Liver (tissue), 9 donors: ENCODE results near the gene NXT1. TPM values are rescaled to one million over a fixed set of nuclear protein-coding genes. Genes with fewer than 3 reads are reported as not detected.
A peak's percentile ranks its signal among the peaks of the same experiment; 100 is the strongest.

ENCODE experiments used
- DNase-seq: peaks from one replicate; pipeline ENCODE4 v3.0.0-alpha.2; 2017; ENCODE audit warnings: low spot score
- H3K27ac ChIP-seq, 2 donors: one replicate each; pipeline ENCODE4 v1.7.0; 2013; ENCODE audit warnings: inconsistent platforms in 2 of 2, low read length in 2 of 2, control low read depth in 1 of 2, low read depth in 1 of 2, mild to moderate bottlenecking in 1 of 2
- H3K27me3 ChIP-seq, 4 donors: one replicate each; pipeline versions ENCODE4 v1.6.1 to v1.7.0; 2013; ENCODE audit warnings: low read length in 3 of 4, inconsistent platforms in 1 of 4, mild to moderate bottlenecking in 1 of 4, moderate library complexity in 1 of 4; ENCODE audit not compliant: control insufficient read depth in 4 of 4, insufficient read depth in 4 of 4
- H3K36me3 ChIP-seq, 4 donors: one replicate each; pipeline versions ENCODE4 v1.6.1 to v1.7.0; 2013; ENCODE audit warnings: low read length in 3 of 4, mild to moderate bottlenecking in 3 of 4, low read depth in 1 of 4, moderate library complexity in 1 of 4; ENCODE audit not compliant: control insufficient read depth in 4 of 4, insufficient read depth in 3 of 4
- H3K4me1 ChIP-seq, 4 donors: one replicate each; pipeline versions ENCODE4 v1.6.1 to v1.7.0; 2013; ENCODE audit warnings: low read length in 3 of 4, mild to moderate bottlenecking in 3 of 4, moderate library complexity in 1 of 4; ENCODE audit not compliant: control insufficient read depth in 4 of 4, insufficient read depth in 4 of 4
- H3K4me3 ChIP-seq, 3 donors: one replicate each; pipeline versions ENCODE4 v1.6.1 to v1.7.0; 2013; ENCODE audit warnings: low read length in 3 of 3, control low read depth in 1 of 3, low read depth in 1 of 3, mild to moderate bottlenecking in 1 of 3
- H3K9ac ChIP-seq, 2 donors: one replicate each; pipeline ENCODE4 v1.7.0; 2013; ENCODE audit warnings: low read length in 2 of 2, mild to moderate bottlenecking in 2 of 2, moderate library complexity in 2 of 2, control low read depth in 1 of 2, low read depth in 1 of 2
- H3K9me3 ChIP-seq, 4 donors: one replicate each; pipeline versions ENCODE4 v1.6.1 to v1.7.0; 2013; ENCODE audit warnings: low read length in 3 of 4; ENCODE audit not compliant: control insufficient read depth in 4 of 4
- EGR1 ChIP-seq, 2 donors: IDR thresholded peaks; 2 replicates each; pipeline ENCODE4 v1.6.1; 2016 to 2018; ENCODE audit warnings: antibody characterized with exemption in 2 of 2, low read depth in 2 of 2
- GABPA ChIP-seq, 2 donors: IDR thresholded peaks in 1 of 2; conservative IDR thresholded peaks in 1 of 2; 2 replicates each; pipeline ENCODE4 v1.6.1; 2016; ENCODE audit warnings: antibody characterized with exemption in 2 of 2, mild to moderate bottlenecking in 1 of 2, moderate library complexity in 1 of 2
- HNF4A ChIP-seq, 2 donors: conservative IDR thresholded peaks; 2 replicates each; pipeline ENCODE4 v1.6.1; 2016; ENCODE audit warnings: antibody characterized with exemption in 2 of 2, mild to moderate bottlenecking in 2 of 2
- HNF4G ChIP-seq: IDR thresholded peaks from 2 replicates; pipeline ENCODE4 v1.6.1; 2016; ENCODE audit warnings: antibody characterized with exemption
- NR2F2 ChIP-seq: IDR thresholded peaks from 2 replicates; pipeline ENCODE4 v1.6.1; 2016; ENCODE audit warnings: antibody characterized with exemption
- RXRA ChIP-seq, 2 donors: IDR thresholded peaks; 2 replicates each; pipeline ENCODE4 v1.6.1; 2017 to 2018; ENCODE audit warnings: antibody characterized with exemption in 2 of 2, mild to moderate bottlenecking in 1 of 2
- SP1 ChIP-seq: IDR thresholded peaks from 2 replicates; pipeline ENCODE4 v1.6.1; 2018; ENCODE audit warnings: antibody characterized with exemption, mild to moderate bottlenecking
- WGBS: extraction: QIAGEN DNeasy Blood & Tissue Kit; methylation state at CpG from one replicate; pipeline ENCODE4 v1.1.7; 2013; 5-methylcytosine and 5-hydroxymethylcytosine counted together
- polyA plus RNA-seq, 2 donors: library from polyadenylated mRNA; stranded (reverse) in 1 of 2; unstranded in 1 of 2; fragments of 200-250 nt in 1 of 2; fragments of >200 nt in 1 of 2; fragmentation: Nextera tagmentation in 1 of 2; extraction: Ambion mirVana in 1 of 2; gene quantifications; one replicate each; pipeline versions ENCODE4 v1.2.1 to v1.2.3, GENCODE V29; 2013 to 2015
- total RNA-seq, 2 donors: library from RNA; depleted of rRNA; stranded (reverse); fragments of >200 nt; gene quantifications; one replicate each; pipeline ENCODE4 v1.2.3, GENCODE V29; 2014
- TF ChIP-seq, protein P1 (sequence below): IDR thresholded peaks from 2 replicates; pipeline ENCODE4 v1.6.1; 2016; ENCODE audit warnings: antibody characterized with exemption
- TF ChIP-seq, protein P2 (sequence below): IDR thresholded peaks from 2 replicates; pipeline ENCODE4 v1.6.1; 2016; ENCODE audit warnings: antibody characterized with exemption
- TF ChIP-seq, protein P3 (sequence below): IDR thresholded peaks from 2 replicates; pipeline ENCODE4 v1.6.1; 2016; ENCODE audit warnings: antibody characterized with exemption, mild to moderate bottlenecking
- donor health status: healthy.
- donor health status: healthy.
- donor health status: healthy.
- donor health status: healthy.
- donor health status: healthy.

Gene NXT1
- total and polyA plus RNA-seq, 4 donors, result 5.7 to 9.6 (median 8.8) TPM

DNA sequence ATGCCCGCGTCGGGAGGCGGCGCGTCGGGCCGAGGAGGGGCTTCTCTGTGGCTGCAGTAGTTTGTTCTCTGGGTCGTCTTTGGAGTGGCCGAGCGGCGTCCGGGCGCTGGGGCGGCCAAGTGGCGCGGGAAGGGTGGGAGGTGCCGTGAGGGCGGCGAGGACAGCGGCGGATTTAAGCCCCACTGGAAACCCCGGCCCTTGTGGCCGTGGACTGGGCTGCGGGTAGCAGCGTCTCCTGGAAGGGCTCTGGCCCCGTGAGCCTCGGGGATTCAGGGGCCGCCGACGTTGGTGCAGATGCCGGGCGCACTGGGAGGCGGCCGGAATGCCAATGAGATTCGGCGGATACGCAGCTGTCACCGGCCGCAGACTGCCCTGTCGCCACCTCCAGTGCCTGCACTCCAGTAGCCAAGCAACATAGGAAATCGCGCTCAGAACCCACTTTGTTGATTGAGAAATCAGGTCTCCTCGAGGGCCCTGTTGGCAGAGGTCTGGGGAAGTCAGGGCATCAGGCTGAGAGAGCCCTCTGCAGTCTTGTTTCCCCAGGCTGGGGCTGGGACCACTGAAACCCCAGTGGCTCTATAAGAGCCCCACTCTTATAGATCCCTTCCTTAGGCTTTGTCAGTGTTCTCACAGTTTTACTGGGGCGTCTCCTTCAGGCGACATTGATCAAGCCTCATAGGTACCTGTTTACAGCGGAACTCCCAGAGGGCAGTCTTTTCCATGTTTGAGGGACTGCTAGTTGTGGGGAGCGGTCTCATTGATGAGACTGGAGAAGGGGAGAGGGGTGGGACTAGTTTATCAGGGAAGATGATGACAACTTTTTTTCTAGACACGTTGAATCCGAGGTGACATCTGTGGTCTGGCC is 12.0 kb downstream of the NXT1 start:
- Histone ChIP-seq H3K27me3 (no peaks in the 10 kb centered on the region), H3K9me3 (no peaks in the 10 kb centered on the region), H3K27ac (peak overlapping the region; percentile 94), H3K4me3 (peak overlapping the region; percentile 73 to 87 (median 78)), H3K9ac (peak overlapping the region; percentile 36 to 79), H3K4me1 (peaks cover 7 to 48% (median 33%) of the 10 kb centered on the region in 4 donors), H3K36me3 (peaks cover 0 to 9% (median 1%) of the 10 kb centered on the region in 4 donors)
- peak; percentile 54 for DNase-seq
- no peak for TF ChIP-seq RXRA (IDR thresholded peaks at IDR 0.05)
- TF ChIP-seq HNF4G, result no peak
- TF ChIP-seq, protein P1, sequence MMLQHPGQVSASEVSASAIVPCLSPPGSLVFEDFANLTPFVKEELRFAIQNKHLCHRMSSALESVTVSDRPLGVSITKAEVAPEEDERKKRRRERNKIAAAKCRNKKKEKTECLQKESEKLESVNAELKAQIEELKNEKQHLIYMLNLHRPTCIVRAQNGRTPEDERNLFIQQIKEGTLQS, result no peak
- no peak for TF ChIP-seq HNF4A (conservative IDR thresholded peaks at IDR 0.05)
- TF ChIP-seq SP1, result no peak
- no peak for TF ChIP-seq GABPA (IDR thresholded peaks at IDR 0.05 in 1 of 2, conservative IDR thresholded peaks at IDR 0.05 in 1 of 2)
- TF ChIP-seq EGR1 (IDR thresholded peaks at IDR 0.05; ENCODE audit: low read depth in 2 of 2), result no peak
- TF ChIP-seq, protein P2, sequence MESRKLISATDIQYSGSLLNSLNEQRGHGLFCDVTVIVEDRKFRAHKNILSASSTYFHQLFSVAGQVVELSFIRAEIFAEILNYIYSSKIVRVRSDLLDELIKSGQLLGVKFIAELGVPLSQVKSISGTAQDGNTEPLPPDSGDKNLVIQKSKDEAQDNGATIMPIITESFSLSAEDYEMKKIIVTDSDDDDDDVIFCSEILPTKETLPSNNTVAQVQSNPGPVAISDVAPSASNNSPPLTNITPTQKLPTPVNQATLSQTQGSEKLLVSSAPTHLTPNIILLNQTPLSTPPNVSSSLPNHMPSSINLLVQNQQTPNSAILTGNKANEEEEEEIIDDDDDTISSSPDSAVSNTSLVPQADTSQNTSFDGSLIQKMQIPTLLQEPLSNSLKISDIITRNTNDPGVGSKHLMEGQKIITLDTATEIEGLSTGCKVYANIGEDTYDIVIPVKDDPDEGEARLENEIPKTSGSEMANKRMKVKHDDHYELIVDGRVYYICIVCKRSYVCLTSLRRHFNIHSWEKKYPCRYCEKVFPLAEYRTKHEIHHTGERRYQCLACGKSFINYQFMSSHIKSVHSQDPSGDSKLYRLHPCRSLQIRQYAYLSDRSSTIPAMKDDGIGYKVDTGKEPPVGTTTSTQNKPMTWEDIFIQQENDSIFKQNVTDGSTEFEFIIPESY, result no peak
- TF ChIP-seq, protein P3, sequence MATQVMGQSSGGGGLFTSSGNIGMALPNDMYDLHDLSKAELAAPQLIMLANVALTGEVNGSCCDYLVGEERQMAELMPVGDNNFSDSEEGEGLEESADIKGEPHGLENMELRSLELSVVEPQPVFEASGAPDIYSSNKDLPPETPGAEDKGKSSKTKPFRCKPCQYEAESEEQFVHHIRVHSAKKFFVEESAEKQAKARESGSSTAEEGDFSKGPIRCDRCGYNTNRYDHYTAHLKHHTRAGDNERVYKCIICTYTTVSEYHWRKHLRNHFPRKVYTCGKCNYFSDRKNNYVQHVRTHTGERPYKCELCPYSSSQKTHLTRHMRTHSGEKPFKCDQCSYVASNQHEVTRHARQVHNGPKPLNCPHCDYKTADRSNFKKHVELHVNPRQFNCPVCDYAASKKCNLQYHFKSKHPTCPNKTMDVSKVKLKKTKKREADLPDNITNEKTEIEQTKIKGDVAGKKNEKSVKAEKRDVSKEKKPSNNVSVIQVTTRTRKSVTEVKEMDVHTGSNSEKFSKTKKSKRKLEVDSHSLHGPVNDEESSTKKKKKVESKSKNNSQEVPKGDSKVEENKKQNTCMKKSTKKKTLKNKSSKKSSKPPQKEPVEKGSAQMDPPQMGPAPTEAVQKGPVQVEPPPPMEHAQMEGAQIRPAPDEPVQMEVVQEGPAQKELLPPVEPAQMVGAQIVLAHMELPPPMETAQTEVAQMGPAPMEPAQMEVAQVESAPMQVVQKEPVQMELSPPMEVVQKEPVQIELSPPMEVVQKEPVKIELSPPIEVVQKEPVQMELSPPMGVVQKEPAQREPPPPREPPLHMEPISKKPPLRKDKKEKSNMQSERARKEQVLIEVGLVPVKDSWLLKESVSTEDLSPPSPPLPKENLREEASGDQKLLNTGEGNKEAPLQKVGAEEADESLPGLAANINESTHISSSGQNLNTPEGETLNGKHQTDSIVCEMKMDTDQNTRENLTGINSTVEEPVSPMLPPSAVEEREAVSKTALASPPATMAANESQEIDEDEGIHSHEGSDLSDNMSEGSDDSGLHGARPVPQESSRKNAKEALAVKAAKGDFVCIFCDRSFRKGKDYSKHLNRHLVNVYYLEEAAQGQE, result no peak
- WGBS, result 5% methylated on average over 50 of the region's 50 CpGs

DNA sequence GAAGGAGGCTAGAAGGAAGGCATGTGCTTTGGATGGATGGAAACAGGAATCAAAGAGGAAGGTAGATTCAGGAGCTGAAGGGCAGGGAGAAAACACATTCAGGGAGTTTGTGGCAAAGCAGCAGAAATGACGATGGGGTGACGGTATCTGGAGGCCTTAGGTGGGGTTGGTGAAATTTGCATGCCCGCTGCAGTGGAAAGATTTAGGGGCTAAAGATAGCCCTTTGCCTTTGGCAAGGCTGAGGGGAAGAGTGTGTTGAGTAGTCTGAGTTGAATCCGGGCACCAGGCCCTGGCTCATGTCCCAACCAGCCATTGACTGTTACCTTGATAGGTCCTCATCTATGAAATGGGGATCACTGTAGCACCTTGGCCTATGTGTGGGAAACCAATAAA is 12.7 kb downstream of the NXT1 start:
- DNase-seq, result no peak
- Histone ChIP-seq H3K36me3 (peaks cover 0 to 9% (median 1%) of the 10 kb centered on the region in 4 donors), H3K9me3 (no peaks in the 10 kb centered on the region), H3K27me3 (no peaks in the 10 kb centered on the region), H3K4me3 (peak overlapping the region in 2 of 3 donors; percentile 73 to 87), H3K4me1 (peaks cover 7 to 54% (median 31%) of the 10 kb centered on the region in 4 donors), H3K9ac (no peak overlapping the region), H3K27ac (peak overlapping the region; percentile 94)
- no peak for TF ChIP-seq NR2F2
- TF ChIP-seq, protein P3, result no peak
- WGBS, result 73% methylated on average over 4 of the region's 4 CpGs
